ENCODE measurements around the gene AOPEP.
"Not testable (repeated sequence)": the region's sequence is repeated elsewhere in the genome, so short reads cannot be mapped to it uniquely, and the experiment has no call there.

Gene AOPEP

DNA sequence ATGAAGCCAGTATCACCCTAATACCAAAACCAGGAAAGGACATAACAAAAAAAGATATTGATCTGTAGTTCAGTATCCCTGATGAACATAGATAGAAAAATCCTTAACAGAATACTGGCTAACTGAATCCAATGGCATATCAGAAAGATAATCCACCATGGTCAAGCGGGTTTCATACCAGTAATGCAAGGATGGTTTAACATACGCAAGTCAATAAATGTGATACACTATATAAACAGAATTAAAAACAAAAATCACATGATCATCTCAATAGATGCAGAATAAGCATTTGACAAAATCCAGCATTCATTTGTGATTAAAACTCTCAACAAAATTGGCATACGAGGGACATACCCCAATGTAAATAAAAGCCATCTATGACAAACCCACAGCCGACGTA is 110.9 kb downstream of the AOPEP start:
- in situ Hi-C loops (cut with MboI; ENCODE audit: low sequenced_read_pairs): no loop called here

DNA sequence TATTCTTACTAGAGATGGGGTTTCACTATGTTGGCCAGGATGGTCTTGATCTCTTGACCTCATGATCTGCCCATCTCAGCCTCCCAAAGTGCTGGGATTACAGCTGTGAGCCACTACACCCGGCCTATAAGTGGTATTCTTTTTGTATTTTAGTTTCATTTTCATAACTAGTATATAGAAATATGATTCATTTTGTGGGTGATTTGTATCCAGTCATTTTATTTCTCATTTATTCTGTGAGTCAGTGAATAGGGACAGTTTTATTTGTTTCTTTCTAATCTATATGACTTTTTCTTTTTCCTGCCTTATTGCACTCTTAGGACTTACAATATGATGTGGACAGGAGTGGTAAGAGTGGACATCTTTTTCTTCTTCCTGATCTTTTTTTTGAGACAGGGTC is 112.9 kb downstream of the AOPEP start:
- in situ Hi-C loops (cut with MboI; ENCODE audit: low sequenced_read_pairs): no loop called here

DNA sequence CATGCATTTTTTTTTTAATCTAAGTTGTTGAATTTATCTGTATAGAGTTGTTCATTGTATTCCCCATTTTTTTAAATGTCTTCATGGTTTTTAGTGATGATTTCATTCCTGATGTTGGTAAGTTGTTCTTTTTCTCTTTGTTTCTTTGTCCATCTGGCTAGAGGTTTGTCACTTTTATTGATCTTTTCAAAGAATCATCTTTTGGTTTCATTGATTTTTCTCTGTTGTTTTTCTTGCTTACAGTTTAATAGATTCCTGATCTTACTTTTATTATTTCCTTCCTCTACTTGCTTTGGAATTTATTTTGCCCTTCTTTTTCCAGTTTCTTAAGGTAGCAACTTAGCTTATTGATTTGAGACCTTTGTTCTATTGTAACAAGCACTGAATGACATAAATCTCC is 114.2 kb downstream of the AOPEP start:
- in situ Hi-C loops (cut with MboI; ENCODE audit: low sequenced_read_pairs): no loop called here

DNA sequence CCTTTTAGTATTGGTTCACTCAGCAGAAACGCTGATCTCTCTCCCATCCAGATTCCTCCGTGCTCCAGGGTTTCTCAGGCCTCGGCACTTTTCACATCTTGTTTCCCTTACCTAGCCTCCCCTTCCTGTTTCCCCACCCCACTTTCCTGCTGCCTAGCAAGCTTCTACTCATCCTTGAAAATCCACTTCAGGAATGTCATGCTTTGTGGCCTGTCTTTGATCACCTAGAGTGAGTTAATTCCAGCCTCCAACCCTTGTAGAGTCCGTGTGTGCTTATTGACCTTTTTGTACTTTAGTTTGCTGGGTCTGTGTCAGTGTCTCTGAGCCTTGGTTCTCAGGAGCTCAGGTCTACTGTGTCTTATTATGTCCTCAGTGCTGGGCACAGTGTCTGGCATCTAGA is 116.6 kb downstream of the AOPEP start:
- in situ Hi-C loops (cut with MboI; ENCODE audit: low sequenced_read_pairs): no loop called here

DNA sequence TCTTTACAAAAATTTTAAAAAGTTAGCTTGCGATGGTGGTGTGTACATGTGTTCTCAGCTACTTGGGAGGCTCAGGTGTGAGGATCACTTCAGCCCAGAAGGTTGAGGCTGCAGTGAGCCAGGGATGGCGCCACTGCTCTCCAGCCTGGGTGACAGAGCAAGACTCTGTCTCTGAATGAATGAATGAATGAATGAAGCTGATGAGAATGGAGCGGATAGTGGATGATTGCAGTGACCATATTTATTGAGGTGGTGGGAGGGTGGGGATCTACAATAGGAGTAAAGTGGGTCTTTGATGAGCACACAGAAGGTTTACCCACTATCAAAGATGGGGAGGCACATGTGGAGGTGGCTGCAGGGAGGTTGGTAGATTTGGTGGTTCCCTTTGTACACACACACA is 120.2 kb downstream of the AOPEP start:
- in situ Hi-C loops (cut with MboI; ENCODE audit: low sequenced_read_pairs): no loop called here

DNA sequence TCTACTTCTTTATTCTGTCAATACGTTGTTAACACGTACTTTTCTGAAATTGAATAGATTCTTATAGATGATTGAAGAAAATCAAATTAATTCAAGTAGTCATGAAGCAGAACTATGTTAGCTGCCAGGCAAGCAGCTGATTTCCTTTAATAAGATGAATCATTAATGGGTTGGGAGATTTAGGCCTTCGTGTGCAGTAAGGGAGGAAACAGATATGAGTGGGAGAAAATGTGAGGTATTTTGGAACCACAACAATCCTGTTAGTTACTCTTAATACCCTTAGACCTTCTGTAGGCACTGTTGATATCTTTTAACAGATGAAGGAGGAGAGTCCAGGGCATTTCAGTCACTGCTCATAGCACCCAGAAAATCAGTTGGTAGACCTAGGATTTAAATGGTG is 121.0 kb downstream of the AOPEP start:
- in situ Hi-C loops (cut with MboI; ENCODE audit: low sequenced_read_pairs): no loop called here

DNA sequence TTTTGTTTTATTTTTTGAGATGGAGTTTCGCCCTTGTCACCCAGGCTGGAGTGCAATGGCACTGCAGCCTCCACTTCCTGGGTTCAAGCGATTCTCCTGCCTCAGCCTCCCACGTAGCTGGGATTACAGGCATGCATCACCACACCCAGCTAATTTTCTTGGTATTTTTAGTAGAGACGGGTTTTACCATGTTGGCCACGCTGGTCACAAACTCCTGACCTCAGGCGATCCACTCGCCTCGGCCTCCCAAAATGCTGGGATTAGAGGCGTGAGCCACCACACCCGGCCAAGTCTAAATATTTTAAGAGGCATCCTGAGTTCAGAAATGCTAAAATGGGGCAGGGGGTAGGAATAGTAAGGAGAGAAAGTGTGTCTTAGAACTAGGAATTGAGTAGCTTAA is 122.3 kb downstream of the AOPEP start:
- in situ Hi-C loops (cut with MboI; ENCODE audit: low sequenced_read_pairs): not testable (repeated sequence)

DNA sequence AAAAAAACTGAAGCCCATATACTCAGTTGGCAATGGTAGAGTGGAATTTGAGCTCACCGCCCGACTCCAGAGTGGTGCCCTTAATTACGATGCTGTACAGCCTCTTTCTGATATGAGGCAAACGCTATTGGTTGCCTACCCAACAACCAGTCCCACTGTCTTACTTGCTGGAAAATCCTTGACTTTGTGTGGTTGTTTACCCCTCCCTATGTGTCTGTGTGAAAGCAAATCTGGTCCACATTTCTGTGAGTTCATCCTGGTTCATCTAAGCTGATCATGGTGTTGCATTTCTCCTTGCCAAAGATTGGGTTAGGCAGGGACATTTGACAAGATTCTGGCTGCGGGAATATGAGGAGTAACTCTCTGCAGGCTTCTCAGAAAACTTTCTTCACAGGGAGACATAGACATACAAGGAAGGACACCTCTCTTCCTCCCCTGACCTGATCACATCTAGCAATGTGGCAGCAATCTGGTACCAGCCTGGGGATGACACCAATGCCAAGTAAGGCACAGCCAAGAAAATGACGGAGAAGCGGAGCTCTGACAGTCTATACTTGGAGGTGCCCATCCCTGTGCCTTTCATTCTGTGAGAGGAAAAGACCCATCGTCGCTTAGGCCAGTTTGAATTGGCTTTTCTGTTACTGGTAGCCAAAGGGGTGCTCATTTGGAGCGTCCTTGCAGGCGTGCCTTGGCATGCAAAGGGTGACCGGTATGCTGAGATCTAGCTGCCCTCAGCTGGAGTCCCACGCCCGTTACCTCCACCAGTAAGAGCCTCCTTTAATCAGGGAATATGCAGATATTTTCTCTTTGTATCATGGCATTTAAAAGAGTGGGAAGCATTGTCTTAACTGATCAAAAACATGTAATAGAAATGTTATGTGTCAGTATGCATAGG is 124.3 kb downstream of the AOPEP start:
- in situ Hi-C loops (cut with MboI; ENCODE audit: low sequenced_read_pairs): no loop called here

DNA sequence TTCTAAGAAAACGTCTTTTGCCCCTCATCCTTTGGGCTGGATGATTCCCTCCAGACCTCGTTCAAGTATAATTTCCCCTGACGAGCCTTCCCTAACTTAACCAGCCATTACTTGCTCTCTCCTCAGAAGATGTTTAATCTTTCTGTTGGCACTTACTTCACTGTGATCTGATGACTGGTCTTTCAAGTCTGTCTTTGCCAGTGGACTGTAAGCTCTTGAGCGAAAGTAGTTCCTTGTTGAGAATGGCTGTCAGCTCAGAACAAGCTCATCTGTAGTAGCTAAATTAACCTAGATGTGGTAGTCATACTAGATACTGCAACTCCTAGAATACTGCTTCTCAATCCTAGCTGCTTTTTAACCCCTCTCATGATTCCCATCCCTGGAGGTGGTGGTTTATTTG is 125.0 kb downstream of the AOPEP start:
- in situ Hi-C loops (cut with MboI; ENCODE audit: low sequenced_read_pairs): no loop called here

DNA sequence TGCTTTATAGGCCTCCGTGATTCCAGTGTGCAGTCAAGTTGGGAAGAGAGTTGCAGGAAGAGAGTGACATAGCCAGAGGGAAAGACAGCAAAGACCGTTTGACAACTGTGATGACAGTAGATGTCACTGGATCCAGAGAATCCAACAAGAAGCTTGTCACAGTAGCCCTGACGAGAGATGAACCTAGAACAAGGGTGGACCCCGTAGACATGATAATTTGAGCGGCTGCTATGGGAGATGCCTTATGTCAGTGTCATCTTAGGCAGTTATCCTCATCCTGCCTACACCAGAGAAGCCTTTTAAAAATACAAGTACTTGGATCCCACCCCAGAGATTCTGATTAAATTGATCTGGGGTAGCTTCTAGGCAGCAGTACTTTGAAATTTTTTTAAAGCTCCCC is 125.4 kb downstream of the AOPEP start:
- in situ Hi-C loops (cut with MboI; ENCODE audit: low sequenced_read_pairs): no loop called here

DNA sequence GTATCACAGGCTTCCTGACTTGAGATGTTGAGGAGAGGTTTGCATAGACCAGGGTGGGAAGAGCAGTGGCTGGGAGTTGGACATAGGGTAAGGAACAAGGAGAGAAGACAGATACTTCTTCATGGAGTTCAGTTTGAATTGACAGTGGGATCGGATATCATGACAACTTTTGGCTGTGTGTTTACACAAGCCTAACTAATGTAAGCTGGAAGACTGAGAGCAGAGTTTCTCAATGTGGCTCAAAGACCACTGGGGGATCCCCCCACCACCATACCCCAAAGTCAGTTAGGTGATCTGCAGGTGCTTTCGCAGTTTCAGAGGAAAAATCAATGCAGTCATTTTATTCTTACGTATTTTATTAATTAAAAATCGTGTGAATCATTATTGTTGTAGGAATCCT is 125.9 kb downstream of the AOPEP start:
- in situ Hi-C loops (cut with MboI; ENCODE audit: low sequenced_read_pairs): no loop called here

DNA sequence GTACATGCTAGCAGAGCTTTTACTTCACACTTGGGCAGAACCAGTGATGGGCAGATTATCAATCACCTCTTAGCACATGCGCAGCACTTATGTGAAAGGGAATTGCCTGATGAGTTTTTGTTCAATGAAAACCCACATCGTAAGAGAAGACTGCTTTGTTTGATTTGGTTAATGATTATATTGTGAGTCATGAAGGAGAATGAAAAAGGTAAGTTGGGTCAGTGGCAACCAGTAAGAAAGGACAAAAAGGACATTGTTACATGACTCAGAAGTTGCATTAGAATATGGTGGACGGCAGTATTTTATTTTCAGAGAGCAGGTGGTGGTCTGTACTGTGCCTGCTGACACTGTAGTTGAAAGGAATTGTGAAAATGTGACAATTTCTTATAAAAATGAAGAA is 127.4 kb downstream of the AOPEP start:
- in situ Hi-C loops (cut with MboI; ENCODE audit: low sequenced_read_pairs): no loop called here

DNA sequence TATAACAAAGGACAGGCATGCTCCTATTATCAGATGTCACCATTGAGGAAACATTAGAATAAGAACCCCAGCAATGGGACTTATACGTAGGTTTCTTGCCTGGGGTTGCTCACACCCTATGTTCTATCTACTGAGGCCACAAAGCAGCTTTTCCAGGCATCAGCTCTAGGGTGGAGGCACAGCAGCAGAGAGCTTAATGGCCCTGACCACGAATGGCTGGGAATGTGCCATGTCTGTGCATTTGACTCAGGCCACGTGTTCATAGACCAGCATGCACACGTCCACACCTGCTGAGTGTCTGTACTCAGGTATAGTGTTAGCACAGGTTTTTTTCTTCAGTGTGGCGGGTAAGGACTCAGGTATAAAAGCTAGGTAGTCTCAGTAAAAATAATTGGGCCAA is 129.4 kb downstream of the AOPEP start:
- in situ Hi-C loops (cut with MboI; ENCODE audit: low sequenced_read_pairs): no loop called here

DNA sequence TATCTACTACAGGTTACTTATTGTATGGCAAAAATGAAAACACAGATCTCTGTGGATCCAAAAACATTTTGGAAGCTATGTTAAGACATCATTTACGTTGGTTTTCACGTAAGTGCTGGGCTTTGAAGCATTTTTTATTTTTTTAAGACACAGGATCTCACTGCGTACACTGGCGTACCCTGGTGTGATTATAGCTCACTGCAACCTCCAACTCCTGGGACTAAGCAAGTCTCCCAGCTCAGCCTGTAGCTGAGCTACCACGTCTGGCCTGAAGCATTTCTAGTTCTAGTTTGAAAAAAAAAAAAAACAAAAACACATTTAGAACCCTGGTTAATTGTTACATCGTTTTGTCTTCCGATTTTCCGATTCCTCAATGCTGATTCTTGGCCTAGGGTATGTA is 131.3 kb downstream of the AOPEP start:
- in situ Hi-C loops (cut with MboI; ENCODE audit: low sequenced_read_pairs): no loop called here

DNA sequence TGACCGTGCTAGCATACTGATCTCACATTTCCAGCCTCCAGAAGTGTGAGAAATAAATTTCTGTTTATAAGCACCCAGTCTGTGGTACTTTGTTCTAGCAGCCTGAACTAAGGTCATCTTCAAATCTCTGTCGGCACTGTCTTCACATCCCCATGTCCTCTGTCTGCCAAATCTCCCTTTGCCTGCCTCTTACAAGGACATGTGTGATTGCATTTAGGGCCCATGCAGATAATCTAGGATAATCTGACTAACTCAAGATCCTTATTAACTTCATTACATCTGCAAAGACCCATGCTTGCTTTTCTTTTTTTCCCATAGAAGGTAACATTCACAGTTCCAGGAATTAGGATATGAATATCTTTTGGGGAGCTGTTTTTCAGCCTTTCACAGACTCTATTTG is 132.7 kb downstream of the AOPEP start:
- in situ Hi-C loops (cut with MboI; ENCODE audit: low sequenced_read_pairs): no loop called here

DNA sequence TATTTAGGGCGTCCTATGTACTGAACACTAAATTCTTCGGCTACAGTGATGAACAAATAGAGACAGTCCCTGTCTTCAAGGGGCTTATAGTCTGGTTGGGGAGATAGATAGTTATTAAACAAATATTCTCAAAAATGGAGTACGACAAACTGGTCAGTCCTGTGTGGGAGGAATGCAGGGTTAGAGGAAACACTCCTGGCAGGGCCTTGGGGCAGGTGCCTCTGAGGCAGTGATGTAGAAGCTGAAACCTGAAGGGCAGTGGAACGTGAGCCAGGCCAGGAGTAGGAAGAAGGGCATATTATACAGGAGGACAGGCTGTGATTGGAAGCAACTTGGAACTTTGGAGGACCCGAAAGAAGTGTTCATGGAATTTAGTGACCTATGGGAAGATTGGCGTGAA is 133.4 kb downstream of the AOPEP start:
- in situ Hi-C loops (cut with MboI; ENCODE audit: low sequenced_read_pairs): no loop called here

DNA sequence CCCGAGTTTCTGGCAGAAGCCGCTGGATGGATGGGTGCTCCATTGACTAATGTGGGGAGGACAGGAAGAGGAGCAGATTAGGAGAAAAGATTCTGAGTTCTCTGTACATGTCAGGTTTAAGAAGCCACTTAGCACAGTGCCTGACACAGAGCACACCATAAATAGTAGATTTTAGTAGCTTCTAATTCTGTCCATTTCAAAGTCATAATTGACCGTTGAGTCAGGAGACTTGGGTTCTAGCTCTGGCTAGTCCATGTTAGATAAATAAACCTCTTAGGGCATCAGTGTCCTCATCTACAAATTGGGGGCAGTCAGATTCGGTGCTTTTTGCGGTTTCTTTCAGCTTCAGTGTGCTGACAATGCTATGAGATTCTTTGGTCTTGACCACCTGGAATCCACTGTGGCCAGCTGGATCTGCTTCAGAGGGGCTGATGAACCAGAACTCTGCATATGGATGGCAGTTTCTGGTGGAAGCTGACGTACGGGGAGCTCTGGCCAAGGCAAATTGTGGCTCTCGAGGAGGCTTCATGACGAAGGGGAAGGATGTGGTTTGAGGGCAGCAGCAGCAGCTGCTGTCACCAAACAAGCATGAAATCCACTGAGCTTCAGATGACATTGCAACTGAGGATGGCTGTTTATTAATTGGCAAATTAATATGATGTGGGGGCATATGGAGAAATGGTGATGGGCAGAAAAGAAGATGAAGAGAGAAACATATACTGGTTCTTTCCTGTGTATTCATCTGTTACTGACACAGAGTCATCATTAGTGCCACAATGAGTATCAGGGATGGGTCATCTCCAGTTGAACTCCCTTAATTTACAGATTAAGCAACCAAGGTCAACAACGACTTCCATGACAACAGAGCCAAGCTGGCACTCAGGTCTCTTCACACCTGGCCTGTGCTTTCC is 134.4 kb downstream of the AOPEP start:
- in situ Hi-C loops (cut with MboI; ENCODE audit: low sequenced_read_pairs): no loop called here

DNA sequence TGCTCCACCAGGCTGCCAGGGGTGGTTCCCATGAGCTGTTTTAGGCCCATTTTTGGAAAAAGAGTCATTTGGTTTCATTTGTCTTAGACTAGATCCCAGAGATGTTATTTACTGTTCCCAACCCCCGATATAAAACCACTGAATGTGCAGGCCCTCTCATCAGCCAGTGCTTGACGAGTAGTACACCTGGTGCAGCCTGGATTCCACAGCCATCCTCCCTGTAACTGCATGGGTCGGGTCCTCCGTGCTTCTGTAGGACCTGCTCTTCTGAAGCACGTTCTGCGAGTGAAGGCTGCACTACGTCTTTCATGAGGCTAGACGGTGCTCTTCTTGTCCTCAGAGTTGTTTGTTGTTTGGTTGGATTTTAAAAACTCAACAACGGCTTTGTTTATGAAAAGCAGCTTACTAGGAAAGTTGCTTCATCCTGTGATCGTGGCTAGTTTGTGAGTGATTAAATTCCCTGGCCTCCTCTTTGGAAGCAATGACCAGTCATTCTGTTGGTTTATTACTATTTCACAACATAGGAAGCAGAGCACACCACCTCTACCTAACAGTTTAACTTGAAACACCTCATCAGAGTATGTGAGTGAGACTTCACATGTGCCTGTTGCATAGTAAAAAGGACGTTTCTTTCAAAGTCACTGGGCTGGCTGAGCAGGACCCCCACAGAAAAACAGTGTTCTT is 135.2 kb downstream of the AOPEP start:
- in situ Hi-C loops (cut with MboI; ENCODE audit: low sequenced_read_pairs): no loop called here

DNA sequence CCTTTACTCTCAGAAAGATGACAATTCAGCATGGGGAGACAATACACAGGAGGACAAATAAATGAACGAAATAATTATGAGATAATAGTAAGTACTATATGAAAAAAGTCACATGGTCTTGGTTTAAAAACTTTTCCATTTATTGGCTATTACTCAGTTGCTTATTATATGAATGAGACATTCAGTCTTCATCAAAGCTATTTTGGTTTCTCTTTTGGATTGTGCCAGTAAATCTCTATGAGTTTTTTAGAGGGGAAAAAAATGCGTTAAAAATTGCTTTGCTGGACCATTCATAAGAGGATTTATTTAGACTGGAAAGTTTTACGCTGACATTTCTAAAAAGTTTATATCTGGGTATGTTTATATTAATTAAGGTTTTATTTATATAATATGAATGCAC is 137.7 kb downstream of the AOPEP start:
- in situ Hi-C loops (cut with MboI; ENCODE audit: low sequenced_read_pairs): no loop called here

DNA sequence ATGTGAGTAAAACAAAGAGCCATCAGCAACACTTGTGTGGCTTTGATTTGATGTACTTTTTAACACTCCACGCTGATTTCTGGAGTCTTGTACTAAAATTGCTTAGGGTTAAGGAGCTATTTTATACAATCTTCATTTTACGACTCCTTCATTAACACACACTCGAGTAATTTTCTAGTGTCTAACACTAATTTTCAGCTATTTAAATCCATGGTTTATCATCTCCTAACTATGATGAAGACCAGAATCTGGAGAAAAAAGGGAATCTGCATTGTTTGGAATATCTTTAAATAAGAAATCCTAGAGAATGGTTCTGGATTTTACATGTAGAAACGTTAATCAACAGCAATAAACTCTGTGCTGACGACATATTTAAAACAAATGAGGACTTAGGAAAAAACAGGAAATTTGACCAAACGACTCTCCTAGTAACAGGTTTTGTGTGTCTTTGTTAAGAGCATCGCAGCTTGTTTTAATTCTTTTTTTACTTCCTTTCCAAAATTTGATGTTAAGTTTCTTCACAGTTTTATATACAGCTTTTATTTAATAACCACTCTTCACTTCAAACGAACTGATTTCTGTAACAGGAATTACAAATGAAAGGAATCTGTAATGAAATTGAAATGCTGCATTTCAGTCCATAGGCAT is 138.5 kb downstream of the AOPEP start:
- in situ Hi-C loops (cut with MboI; ENCODE audit: low sequenced_read_pairs): no loop called here

Data from HL-60/S4 treated with phorbol 12-myristate 13-acetate at 8.2 ng/mL for 4 days and 3 days (cell line).